HG02938 (cell line): ENCODE results near the gene LRP3.
A peak's percentile ranks its signal among the peaks of the same experiment; 100 is the strongest.

ENCODE experiments used
- ATAC-seq: cut with Tn5 transposase; IDR thresholded peaks from one replicate; pipeline ENCODE4 v1.9.1; 2021; ENCODE audit warnings: mild to moderate bottlenecking, moderate library complexity; ENCODE audit not compliant: unreplicated experiment

LRP3 gene

GRCh38 chr19:33235269-33235995 is 41.3 kb downstream of the LRP3 start:
- peak; percentile 94 for ATAC-seq

GRCh38 chr19:33235996-33236350 is 41.8 kb downstream of the LRP3 start:
- no peak for ATAC-seq

GRCh38 chr19:33236696-33237390 is 42.7 kb downstream of the LRP3 start:
- no peak for ATAC-seq

- ATAC-seq: no peak
Observed at GRCh38 chr19:33238481-33239149, 44.5 kb downstream of the LRP3 start.

- ATAC-seq: no peak
Observed at GRCh38 chr19:33239223-33239975, 45.3 kb downstream of the LRP3 start.

GRCh38 chr19:33240181-33240771 is 46.1 kb downstream of the LRP3 start:
- ATAC-seq: no peak

GRCh38 chr19:33241091-33241529 is 47.0 kb downstream of the LRP3 start:
- ATAC-seq: no peak

- no peak for ATAC-seq
Observed at GRCh38 chr19:33241530-33242101, 47.5 kb downstream of the LRP3 start.

GRCh38 chr19:33242131-33242530 is 48.0 kb downstream of the LRP3 start:
- no peak for ATAC-seq

- no peak for ATAC-seq
Observed at GRCh38 chr19:33242911-33243310, 48.8 kb downstream of the LRP3 start.

GRCh38 chr19:33245948-33246708 is 52.0 kb downstream of the LRP3 start:
- ATAC-seq: no peak

- ATAC-seq: no peak
Observed at GRCh38 chr19:33246709-33247440, 52.7 kb downstream of the LRP3 start.

GRCh38 chr19:33247441-33247819 is 53.3 kb downstream of the LRP3 start:
- ATAC-seq: no peak

- no peak for ATAC-seq
Observed at GRCh38 chr19:33248104-33248503, 54.0 kb downstream of the LRP3 start.

- ATAC-seq: no peak
Observed at GRCh38 chr19:33248553-33248953, 54.4 kb downstream of the LRP3 start.

- no peak for ATAC-seq
Observed at GRCh38 chr19:33248954-33249613, 55.0 kb downstream of the LRP3 start.

GRCh38 chr19:33249740-33250366 is 55.7 kb downstream of the LRP3 start:
- no peak for ATAC-seq

GRCh38 chr19:33250500-33250899 is 56.4 kb downstream of the LRP3 start:
- ATAC-seq: no peak
